HG02623 (cell line): ENCODE data around the gene TYK2.

Source experiments
- ATAC-seq: cut with Tn5 transposase; IDR thresholded peaks from one replicate; pipeline ENCODE4 v1.9.1; 2021; ENCODE audit warnings: moderate library complexity; ENCODE audit not compliant: unreplicated experiment

The TYK2 gene

GRCh38 chr19:10316229-10317044 lies 63.9 kb downstream of the TYK2 start:
- ATAC-seq, result no peak

GRCh38 chr19:10315335-10316214 lies 64.8 kb downstream of the TYK2 start, which contains the start of gene FDX2:
Gene FDX2, minus strand, starts transcription at chr19:10316015. Its CDS starts 19 bp downstream, at chr19:10315996.
- ATAC-seq, result peak; percentile 55

DNA sequence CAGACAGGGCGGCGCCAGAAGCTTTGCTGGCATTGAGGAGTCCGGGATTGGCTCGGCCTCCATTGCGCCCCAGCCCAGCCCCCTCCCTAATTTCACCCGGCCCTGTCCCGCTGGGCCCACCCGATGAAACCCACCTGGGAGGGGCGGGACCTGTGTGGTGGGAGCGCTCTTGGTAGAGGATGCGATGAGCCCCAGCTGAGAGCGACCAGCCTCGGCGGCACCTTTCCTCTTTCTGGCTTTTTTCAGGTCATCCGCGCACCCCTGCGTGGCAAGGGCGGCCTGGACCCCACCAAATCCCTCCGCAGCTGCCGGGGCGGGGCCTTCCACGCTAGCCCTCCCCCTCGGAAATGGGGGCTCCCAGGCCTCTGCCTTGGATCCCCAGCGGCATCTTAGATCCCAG lies 70.9 kb downstream of the TYK2 start, which contains the start of gene ZGLP1:
Gene ZGLP1 (minus strand): TSS at position 393 of the 400 bp plus-strand sequence.
- no peak for ATAC-seq

GRCh38 chr19:10306327-10306726 lies 74.0 kb downstream of the TYK2 start:
- ATAC-seq, result no peak

DNA sequence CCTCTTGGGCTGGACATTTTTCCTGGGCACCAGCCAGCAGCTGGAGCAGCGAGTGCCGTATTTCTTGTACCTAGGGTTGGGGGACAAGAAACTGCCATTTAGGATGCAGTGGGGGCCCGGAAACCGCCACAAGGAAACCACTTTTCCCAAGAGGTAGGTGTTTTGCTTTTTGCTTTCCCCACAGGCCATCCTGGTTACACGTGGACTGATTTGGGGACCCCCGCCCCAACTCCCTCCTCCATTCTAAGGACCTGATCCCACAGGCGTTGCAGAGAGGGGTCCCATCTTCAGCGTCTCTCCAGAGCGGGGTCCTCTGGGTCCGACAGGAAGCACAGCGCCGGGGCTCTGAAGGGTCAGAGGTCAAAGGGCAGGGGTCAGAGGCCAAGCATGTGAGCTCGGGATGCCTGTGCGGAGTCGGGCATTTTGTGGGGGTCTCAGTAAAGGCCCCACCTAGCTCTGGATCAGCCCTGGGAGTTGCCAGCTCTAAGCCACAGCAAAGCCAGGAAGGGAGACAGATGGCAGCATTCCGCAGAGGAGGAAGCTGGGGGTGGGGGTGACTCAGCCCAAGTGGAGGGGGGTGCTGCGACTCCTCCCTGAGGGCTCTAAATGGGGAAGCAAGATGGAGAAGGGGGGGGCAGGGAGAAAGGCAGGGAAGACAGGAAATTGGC lies 75.1 kb downstream of the TYK2 start:
- ATAC-seq, result no peak
